Peyer's patch (tissue), 4 donors: ENCODE results near the gene CCND1.

Source experiments
- CTCF ChIP-seq, 6 experiments: fragments of 450-650 bp in 4 of 6; fragments of 200-600 bp in 2 of 6; sonication (generic) in 1 of 6; IDR thresholded peaks; one replicate each; pipeline ENCODE4 v1.5.1; 2017 to 2019; ENCODE audit warnings: antibody characterized with exemption in 6 of 6, mild to moderate bottlenecking in 3 of 6, moderate library complexity in 1 of 6
- POLR2A ChIP-seq, 2 donors: fragments of 450-650 bp; IDR thresholded peaks; one replicate each; pipeline ENCODE4 v1.5.1; 2017; ENCODE audit warnings: antibody characterized with exemption in 2 of 2, mild to moderate bottlenecking in 2 of 2, moderate library complexity in 2 of 2

GRCh38 chr11:69599502-69599901, 41.5 kb upstream of the CCND1 start:
- no peak for TF ChIP-seq CTCF (IDR thresholded peaks at IDR 0.05)
- TF ChIP-seq POLR2A (IDR thresholded peaks at IDR 0.05) = no peak
